H1 (cell line): ENCODE results near the gene PEAK1. TPM values are rescaled to one million over a fixed set of nuclear protein-coding genes. Genes with fewer than 3 reads are reported as not detected.
"Not testable (repeated sequence)": the region's sequence is repeated elsewhere in the genome, so short reads cannot be mapped to it uniquely, and the experiment has no call there.

Experiments used
- CTCF ChIA-PET: fragments of 300-600 bp; sonication (Branson Sonifier 250); formaldehyde crosslinking; loops from one replicate; lab custom pipeline; 2021; ENCODE audit not compliant: partially characterized antibody; lab: Charles Lee
- POLR2A ChIA-PET: fragments of 300-600 bp; sonication (Branson Sonifier 250); formaldehyde crosslinking; loops from one replicate; lab custom pipeline; 2021; ENCODE audit warnings: inconsistent platforms; ENCODE audit not compliant: partially characterized antibody; lab: Charles Lee
- DNase-seq, 2 experiments: peaks; one replicate each; pipeline versions ENCODE4 v3.0.0 to v3.0.0-alpha.2; 2010 to 2022; ENCODE audit warnings: low spot score in 2 of 2, low read depth in 1 of 2, mixed read lengths in 1 of 2
- FAIRE-seq: peaks from 2 replicates; lab custom pipeline; 2011; peaks lifted over from hg19 to GRCh38; lab: Jason Lieb, UNC
- H2AFZ ChIP-seq: 2 replicates; pipeline ENCODE4 v1.8.1; 2012; ENCODE audit warnings: low read length, inconsistent platforms
- H2AK5ac ChIP-seq: 2 replicates; pipeline ENCODE4 v1.6.1; 2013; ENCODE audit warnings: low read depth, low read length
- H2BK120ac ChIP-seq: replicated peaks from 2 replicates; pipeline ENCODE3; 2013; ENCODE audit warnings: low read depth, low read length, inconsistent platforms
- H2BK12ac ChIP-seq: 2 replicates; pipeline ENCODE4 v1.6.1; 2013; ENCODE audit warnings: low read depth, low read length
- H2BK15ac ChIP-seq: 2 replicates; pipeline ENCODE4 v1.6.1; 2013; ENCODE audit warnings: low read length
- H2BK20ac ChIP-seq: 2 replicates; pipeline ENCODE4 v1.6.1; 2013; ENCODE audit warnings: low read length
- H2BK5ac ChIP-seq: 2 replicates; pipeline ENCODE4 v1.6.1; 2013; ENCODE audit warnings: low read depth, low read length
- H3K14ac ChIP-seq: 2 replicates; pipeline ENCODE4 v1.6.1; 2013; ENCODE audit warnings: inconsistent platforms; ENCODE audit not compliant: insufficient read length
- H3K18ac ChIP-seq: 2 replicates; pipeline ENCODE4 v1.6.1; 2013; ENCODE audit warnings: low read length; ENCODE audit errors: extremely low read depth
- H3K23ac ChIP-seq: 2 replicates; pipeline ENCODE4 v1.6.1; 2013; ENCODE audit warnings: inconsistent platforms; ENCODE audit not compliant: insufficient read length
- H3K23me2 ChIP-seq: 2 replicates; pipeline ENCODE4 v1.6.1; 2013; ENCODE audit warnings: low read depth, low read length
- H3K27ac ChIP-seq: 2 replicates; pipeline ENCODE4 v1.6.1; 2011; ENCODE audit warnings: low read depth, low read length, inconsistent platforms
- H3K27me3 ChIP-seq, 4 experiments: replicated peaks in 1 of 4; 1 replicate in 1 of 4; 2 replicates in 3 of 4; pipeline versions ENCODE4 v1.6.1 to v1.8.1; 2011 to 2013; ENCODE audit warnings: low read length in 3 of 4, mild to moderate bottlenecking in 3 of 4, inconsistent platforms in 2 of 4, mixed read lengths in 2 of 4, moderate library complexity in 1 of 4; ENCODE audit not compliant: control insufficient read depth in 3 of 4, insufficient read depth in 3 of 4; ENCODE audit errors: extremely low read depth in 1 of 4
- H3K36me3 ChIP-seq, 4 experiments: 2 replicates each; pipeline versions ENCODE4 v1.6.1 to v1.8.1; 2011 to 2013; ENCODE audit warnings: mild to moderate bottlenecking in 4 of 4, low read length in 3 of 4, moderate library complexity in 2 of 4, control low read depth in 1 of 4, inconsistent platforms in 1 of 4; ENCODE audit not compliant: insufficient read depth in 4 of 4, control insufficient read depth in 2 of 4
- H3K4ac ChIP-seq: replicated peaks from 2 replicates; pipeline ENCODE3; 2013; ENCODE audit warnings: low read length, low read depth, mixed read lengths, inconsistent platforms; ENCODE audit not compliant: insufficient read length
- H3K4me1 ChIP-seq, 4 experiments: replicated peaks in 1 of 4; 1 replicate in 1 of 4; 2 replicates in 3 of 4; pipeline versions ENCODE4 v1.6.1 to v1.8.1; 2011 to 2013; ENCODE audit warnings: low read length in 3 of 4, inconsistent platforms in 2 of 4, mixed read lengths in 1 of 4; ENCODE audit not compliant: insufficient read depth in 4 of 4, control insufficient read depth in 3 of 4
- H3K4me2 ChIP-seq, 2 experiments: 2 replicates each; pipeline versions ENCODE4 v1.6.1 to v1.8.1; 2011 to 2013; ENCODE audit warnings: low read depth in 2 of 2, low read length in 2 of 2, control low read depth in 1 of 2, inconsistent platforms in 1 of 2, mild to moderate bottlenecking in 1 of 2; ENCODE audit not compliant: insufficient read depth in 1 of 2
- H3K4me3 ChIP-seq, 4 experiments: fragments of 200-600, 300-600 bp in 1 of 4; sonication (generic), shearing (Covaris generic), sonication (Bioruptor Twin) in 1 of 4; 2 replicates each; pipeline versions ENCODE4 v1.5.1 to v1.8.1; 2011 to 2016; ENCODE audit warnings: low read length in 4 of 4, low read depth in 3 of 4, control low read depth in 2 of 4, inconsistent platforms in 2 of 4, mild to moderate bottlenecking in 2 of 4, mixed read lengths in 1 of 4, moderate library complexity in 1 of 4; ENCODE audit not compliant: insufficient read depth in 2 of 4; ENCODE audit errors: extremely low read depth in 1 of 4
- H3K56ac ChIP-seq: replicated peaks from 2 replicates; pipeline ENCODE3; 2013; ENCODE audit warnings: low read depth, mild to moderate bottlenecking, mixed read lengths, low read length, inconsistent platforms; ENCODE audit not compliant: insufficient read length
- H3K79me1 ChIP-seq: 2 replicates; pipeline ENCODE4 v1.6.1; 2013; ENCODE audit warnings: low read depth, low read length, control low read depth
- H3K79me2 ChIP-seq, 2 experiments: 2 replicates each; pipeline versions ENCODE4 v1.6.1 to v1.8.1; 2012 to 2013; ENCODE audit warnings: low read length in 2 of 2, mild to moderate bottlenecking in 2 of 2, inconsistent platforms in 1 of 2; ENCODE audit not compliant: insufficient read depth in 2 of 2, control insufficient read depth in 1 of 2
- H3K9ac ChIP-seq, 4 experiments: replicated peaks in 1 of 4; 1 replicate in 1 of 4; 2 replicates in 3 of 4; pipeline versions ENCODE4 v1.6.1 to v1.8.1; 2011 to 2013; ENCODE audit warnings: low read depth in 3 of 4, low read length in 3 of 4, control low read depth in 2 of 4, mild to moderate bottlenecking in 2 of 4, moderate library complexity in 2 of 4, inconsistent platforms in 1 of 4; ENCODE audit errors: extremely low read depth in 1 of 4
- H3K9me3 ChIP-seq, 2 experiments: 2 replicates each; pipeline versions ENCODE4 v1.6.1 to v1.8.1; 2012 to 2013; ENCODE audit warnings: mild to moderate bottlenecking in 2 of 2, moderate library complexity in 2 of 2, control low read depth in 1 of 2, inconsistent platforms in 1 of 2, low read depth in 1 of 2, low read length in 1 of 2, mixed read lengths in 1 of 2; ENCODE audit not compliant: insufficient read depth in 2 of 2
- H4K20me1 ChIP-seq, 2 experiments: replicated peaks in 1 of 2; 2 replicates each; pipeline versions ENCODE3 to v1.8.1; 2011 to 2013; ENCODE audit warnings: inconsistent platforms in 2 of 2, low read length in 2 of 2, mild to moderate bottlenecking in 1 of 2; ENCODE audit not compliant: insufficient read depth in 2 of 2, control insufficient read depth in 1 of 2
- H4K5ac ChIP-seq: 2 replicates; pipeline ENCODE4 v1.6.1; 2013; ENCODE audit warnings: low read length, low read depth, mixed read lengths, inconsistent platforms; ENCODE audit not compliant: insufficient read length
- H4K8ac ChIP-seq: 2 replicates; pipeline ENCODE4 v1.8.0; 2013; ENCODE audit warnings: mild to moderate bottlenecking, moderate library complexity, low read length, inconsistent platforms; ENCODE audit not compliant: insufficient read depth; ENCODE audit errors: extremely low read depth
- H4K91ac ChIP-seq: replicated peaks from 2 replicates; pipeline ENCODE3; 2013; ENCODE audit warnings: low read length, mixed read lengths, inconsistent platforms; ENCODE audit not compliant: insufficient read length
- EGR1 ChIP-seq: IDR thresholded peaks from 2 replicates; pipeline ENCODE4 v1.6.1; 2011; ENCODE audit warnings: low read depth, low read length, borderline replicate concordance
- GTF2F1 ChIP-seq: IDR thresholded peaks from 2 replicates; pipeline ENCODE4 v1.6.1; 2012; ENCODE audit warnings: low read depth, low read length, improper control_type of control experiment, borderline replicate concordance
- HDAC6 ChIP-seq: IDR thresholded peaks from one replicate; pipeline ENCODE4 v1.7.1; 2012; ENCODE audit warnings: low read depth, mild to moderate bottlenecking, inconsistent platforms, low read length, moderate library complexity
- USF2 ChIP-seq: IDR thresholded peaks from 2 replicates; pipeline ENCODE4 v1.6.1; 2011; ENCODE audit warnings: low read length, improper control_type of control experiment
- WGBS, 2 experiments: shearing (Covaris generic) in 1 of 2; methylation state at CpG; one replicate each; pipeline versions ENCODE4 v1.1.6 to v1.1.7; 2013 to 2015; ENCODE audit warnings: low lambda C conversion rate in 2 of 2, mixed read lengths in 2 of 2, inconsistent platforms in 1 of 2, low coverage in 1 of 2, missing lambda C conversion rate in 1 of 2; ENCODE audit not compliant: insufficient replicate concordance in 2 of 2, insufficient coverage in 1 of 2, insufficient read length in 1 of 2; ENCODE audit errors: extremely low coverage in 1 of 2, missing lambda C conversion rate in 1 of 2; 5-methylcytosine and 5-hydroxymethylcytosine counted together
- polyA plus RNA-seq, 7 experiments: library from polyadenylated mRNA; depleted of rRNA in 3 of 7; stranded (reverse) in 5 of 7; unstranded in 2 of 7; fragments of >200 nt in 5 of 7; fragments of 200-250 nt in 2 of 7; gene quantifications; 1 replicate in 5 of 7; 2 replicates in 1 of 7; 4 replicates in 1 of 7; pipeline versions ENCODE4 v1.2.1 to v1.2.3, GENCODE V29; 2011 to 2013; ENCODE audit warnings: missing spikeins in 2 of 7, mixed read lengths in 2 of 7
- total RNA-seq: library from RNA; stranded (reverse); fragmentation: NEBNext Ultra II Directional; extraction: Animal tissue kit (Norgen Biotek cat#: 25700); gene quantifications from 2 replicates; pipeline ENCODE4 v1.2.1, GENCODE V29; 2021
- TF ChIP-seq, protein P1 (sequence below): IDR thresholded peaks from 2 replicates; pipeline ENCODE4 v1.6.1; 2012; ENCODE audit warnings: low read length, inconsistent platforms

PEAK1 gene
- total and polyA plus RNA-seq, 2 of the 8 experiments (the other 6 are each of a cell fraction or from before 2014, with no cell fraction given): 8.8 to 44.8 TPM

- no peak for TF ChIP-seq USF2
- TF ChIP-seq, protein P1, sequence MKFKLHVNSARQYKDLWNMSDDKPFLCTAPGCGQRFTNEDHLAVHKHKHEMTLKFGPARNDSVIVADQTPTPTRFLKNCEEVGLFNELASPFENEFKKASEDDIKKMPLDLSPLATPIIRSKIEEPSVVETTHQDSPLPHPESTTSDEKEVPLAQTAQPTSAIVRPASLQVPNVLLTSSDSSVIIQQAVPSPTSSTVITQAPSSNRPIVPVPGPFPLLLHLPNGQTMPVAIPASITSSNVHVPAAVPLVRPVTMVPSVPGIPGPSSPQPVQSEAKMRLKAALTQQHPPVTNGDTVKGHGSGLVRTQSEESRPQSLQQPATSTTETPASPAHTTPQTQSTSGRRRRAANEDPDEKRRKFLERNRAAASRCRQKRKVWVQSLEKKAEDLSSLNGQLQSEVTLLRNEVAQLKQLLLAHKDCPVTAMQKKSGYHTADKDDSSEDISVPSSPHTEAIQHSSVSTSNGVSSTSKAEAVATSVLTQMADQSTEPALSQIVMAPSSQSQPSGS: no peak
- no peak for TF ChIP-seq GTF2F1
- TF ChIP-seq HDAC6: no peak
- TF ChIP-seq EGR1: no peak
Measured at GRCh38 chr15:77406846-77407245, 13.1 kb downstream of the PEAK1 start (continued).

DNA sequence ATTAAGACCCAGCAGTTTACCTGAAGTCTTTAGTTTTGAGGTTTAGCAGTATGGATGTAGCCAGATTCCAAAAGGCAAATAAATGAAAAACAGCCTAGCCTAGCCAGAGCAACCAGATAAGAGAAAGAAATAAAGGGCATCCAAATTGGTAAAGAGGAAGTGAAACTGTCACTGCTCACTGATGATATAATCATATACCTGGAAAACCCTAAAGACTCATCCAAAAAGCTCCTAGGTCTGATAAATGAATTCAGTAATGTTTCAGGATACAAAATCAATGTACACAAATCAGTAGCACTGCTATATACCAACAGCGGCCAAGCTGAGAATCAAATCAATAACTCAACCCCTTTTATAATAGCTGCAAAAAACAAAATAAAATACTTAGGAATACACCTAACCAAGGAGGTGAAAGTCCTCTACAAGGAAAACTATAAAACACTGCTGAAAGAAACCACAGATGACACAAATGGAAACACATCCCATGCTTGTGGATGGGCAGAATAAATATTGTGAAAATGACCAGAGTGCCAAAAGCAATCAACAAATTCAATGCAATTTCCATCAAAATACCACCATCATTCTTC lies 13.6 kb downstream of the PEAK1 start:
- H3K14ac ChIP-seq, H3K4me2 ChIP-seq, H3K27me3 ChIP-seq, H3K23ac ChIP-seq, H4K8ac ChIP-seq, H3K27ac ChIP-seq, H3K4me1 ChIP-seq, H3K56ac ChIP-seq, H3K18ac ChIP-seq, H4K20me1 ChIP-seq, FAIRE-seq, DNase-seq, H3K23me2 ChIP-seq, H2AK5ac ChIP-seq, H2BK12ac ChIP-seq, H3K4me3 ChIP-seq, H2AFZ ChIP-seq, H3K4ac ChIP-seq, H3K79me1 ChIP-seq, H2BK120ac ChIP-seq, H2BK5ac ChIP-seq, H2BK20ac ChIP-seq, H4K91ac ChIP-seq, H3K9ac ChIP-seq, H3K36me3 ChIP-seq, H3K9me3 ChIP-seq, H4K5ac ChIP-seq, H2BK15ac ChIP-seq: not testable (repeated sequence)
- POLR2A ChIA-PET: interaction anchor here (1.7 kb wide), 1 partner anchor 8 kb away, joined by 7 read pairs; no protein-coding TSS in a partner anchor
- H3K79me2 ChIP-seq: peaks cover 0 to 92% of the 10 kb centered on the region in 2 experiments; a peak in 3 of 4 replicates
- WGBS, 2 experiments: 94% methylated on average over 1 of the region's 1 CpG; no CpG with 5 or more reads in 1 of the 2 experiments
- CTCF ChIA-PET: interaction anchor here (0.6 to 1.0 kb wide), 2 partner anchors 13 to 214 kb away, joined by 3 to 4 read pairs; no protein-coding TSS in a partner anchor
